NCI-H2196 treated with DMSO at 0.1 percent for 48 hours (cell line): Measurements from ENCODE around the gene FOXK1.

Experiments used
- DNase-seq: peaks from one replicate; lab custom pipeline; 2025; ENCODE audit not compliant: unreplicated experiment; lab: John Stamatoyannopoulos, UW

FOXK1 gene

GRCh38 chr7:4742852-4743251 lies 60.8 kb downstream of the FOXK1 start:
- no peak for DNase-seq

GRCh38 chr7:4744391-4745264 lies 62.5 kb downstream of the FOXK1 start:
- DNase-seq = peak; percentile 96

GRCh38 chr7:4745265-4745919 lies 63.3 kb downstream of the FOXK1 start:
- no peak for DNase-seq

- no peak for DNase-seq
Observed at GRCh38 chr7:4745971-4746919, 64.2 kb downstream of the FOXK1 start.

- DNase-seq = no peak
Observed at GRCh38 chr7:4747013-4747412, 64.9 kb downstream of the FOXK1 start.

- DNase-seq = no peak
Observed at GRCh38 chr7:4747746-4748145, 65.7 kb downstream of the FOXK1 start.

GRCh38 chr7:4748231-4748681 lies 66.2 kb downstream of the FOXK1 start:
- no peak for DNase-seq

GRCh38 chr7:4749363-4749762 lies 67.3 kb downstream of the FOXK1 start:
- DNase-seq = no peak

- DNase-seq = no peak
Observed at GRCh38 chr7:4749798-4750197, 67.7 kb downstream of the FOXK1 start.

GRCh38 chr7:4751398-4751947 lies 69.4 kb downstream of the FOXK1 start:
- DNase-seq = no peak

- DNase-seq = peak; percentile 58
Observed at GRCh38 chr7:4753598-4754432, 71.7 kb downstream of the FOXK1 start.

GRCh38 chr7:4754433-4755010 lies 72.4 kb downstream of the FOXK1 start:
- no peak for DNase-seq

- no peak for DNase-seq
Observed at GRCh38 chr7:4755045-4755444, 73.0 kb downstream of the FOXK1 start.

- DNase-seq = no peak
Observed at GRCh38 chr7:4758111-4758510, 76.0 kb downstream of the FOXK1 start.

GRCh38 chr7:4758791-4759190 lies 76.7 kb downstream of the FOXK1 start:
- no peak for DNase-seq

- DNase-seq = no peak
Observed at GRCh38 chr7:4759211-4759610, 77.1 kb downstream of the FOXK1 start.

GRCh38 chr7:4760952-4761351 lies 78.9 kb downstream of the FOXK1 start:
- no peak for DNase-seq

GRCh38 chr7:4762121-4763055 lies 80.3 kb downstream of the FOXK1 start:
- DNase-seq = no peak
